HS-5 (cell line): ENCODE measurements around the gene APRT.
"Not testable (repeated sequence)": the region's sequence is repeated elsewhere in the genome, so short reads cannot be mapped to it uniquely, and the experiment has no call there.

ENCODE experiments used
- DNase-seq: peaks from one replicate; pipeline ENCODE4 v3.0.0-alpha.2; 2012; ENCODE audit warnings: low read depth

The APRT gene

DNA sequence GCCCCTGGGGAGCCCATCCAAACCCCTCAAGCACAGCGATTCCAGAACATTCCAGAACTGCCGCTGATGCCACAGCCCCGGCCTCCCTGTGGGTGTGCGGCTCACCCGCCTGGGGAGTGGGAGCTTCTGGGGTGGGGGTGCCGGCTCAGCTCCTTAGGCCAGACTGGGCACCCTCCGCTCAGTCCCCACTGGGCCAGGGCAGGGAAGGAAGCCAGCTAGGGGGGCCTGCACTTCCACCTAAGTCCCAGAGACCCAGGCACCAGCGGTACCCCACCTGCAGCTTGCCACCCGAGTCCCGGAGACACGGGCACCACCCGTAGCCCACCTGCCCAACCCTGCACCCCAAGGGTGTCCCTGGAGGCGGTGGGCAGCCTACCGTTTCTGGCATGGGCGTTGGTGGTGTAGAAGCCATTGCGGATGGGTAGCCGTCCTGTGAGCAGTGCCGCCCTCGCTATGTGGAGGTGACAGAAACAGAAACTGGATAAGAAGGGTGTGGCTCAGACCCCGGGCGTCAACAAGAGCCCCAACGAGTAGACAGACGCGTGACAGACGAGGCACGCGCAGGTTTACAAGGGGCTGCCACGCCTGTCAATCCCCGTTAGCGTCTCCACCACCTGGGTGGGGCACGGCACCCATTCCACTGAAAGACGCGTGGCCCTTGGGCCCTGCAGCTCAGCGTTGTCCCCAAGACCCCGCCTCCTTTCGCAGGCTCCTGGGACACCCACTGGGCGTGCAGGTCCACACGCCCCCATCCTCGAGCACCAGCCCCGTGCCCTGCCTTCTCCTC, 30.0 kb upstream of the APRT start:
- no peak for DNase-seq

DNA sequence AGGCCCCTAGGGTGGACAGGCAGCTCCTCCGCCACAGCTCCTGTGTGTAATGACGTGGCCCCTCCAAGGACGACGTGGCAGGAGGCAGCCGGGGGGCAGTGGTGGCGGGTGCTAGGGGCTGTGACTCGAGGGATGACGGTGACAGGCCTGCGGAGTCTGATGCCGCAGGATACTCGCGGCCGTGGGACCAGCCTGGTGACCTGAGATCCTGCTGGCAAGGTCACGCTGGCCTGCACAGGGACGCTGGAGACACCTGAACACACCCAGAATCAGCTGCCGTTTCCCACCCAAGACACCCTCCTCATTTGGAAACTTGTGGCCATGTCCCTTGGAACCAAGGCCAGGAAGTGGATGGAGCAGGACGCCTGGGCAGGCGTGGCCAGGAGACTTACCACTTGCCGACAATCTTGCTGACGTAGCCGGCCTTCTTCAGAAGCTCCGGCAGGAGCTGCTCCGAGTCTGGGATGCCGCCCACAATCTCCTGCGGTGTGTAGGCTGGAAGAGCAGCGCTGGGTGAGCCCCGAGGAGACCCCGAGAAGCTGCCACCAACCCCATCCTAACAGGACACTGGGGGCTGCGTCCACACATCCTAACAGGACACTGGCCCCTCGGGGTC, 29.0 kb upstream of the APRT start:
- DNase-seq: no peak

DNA sequence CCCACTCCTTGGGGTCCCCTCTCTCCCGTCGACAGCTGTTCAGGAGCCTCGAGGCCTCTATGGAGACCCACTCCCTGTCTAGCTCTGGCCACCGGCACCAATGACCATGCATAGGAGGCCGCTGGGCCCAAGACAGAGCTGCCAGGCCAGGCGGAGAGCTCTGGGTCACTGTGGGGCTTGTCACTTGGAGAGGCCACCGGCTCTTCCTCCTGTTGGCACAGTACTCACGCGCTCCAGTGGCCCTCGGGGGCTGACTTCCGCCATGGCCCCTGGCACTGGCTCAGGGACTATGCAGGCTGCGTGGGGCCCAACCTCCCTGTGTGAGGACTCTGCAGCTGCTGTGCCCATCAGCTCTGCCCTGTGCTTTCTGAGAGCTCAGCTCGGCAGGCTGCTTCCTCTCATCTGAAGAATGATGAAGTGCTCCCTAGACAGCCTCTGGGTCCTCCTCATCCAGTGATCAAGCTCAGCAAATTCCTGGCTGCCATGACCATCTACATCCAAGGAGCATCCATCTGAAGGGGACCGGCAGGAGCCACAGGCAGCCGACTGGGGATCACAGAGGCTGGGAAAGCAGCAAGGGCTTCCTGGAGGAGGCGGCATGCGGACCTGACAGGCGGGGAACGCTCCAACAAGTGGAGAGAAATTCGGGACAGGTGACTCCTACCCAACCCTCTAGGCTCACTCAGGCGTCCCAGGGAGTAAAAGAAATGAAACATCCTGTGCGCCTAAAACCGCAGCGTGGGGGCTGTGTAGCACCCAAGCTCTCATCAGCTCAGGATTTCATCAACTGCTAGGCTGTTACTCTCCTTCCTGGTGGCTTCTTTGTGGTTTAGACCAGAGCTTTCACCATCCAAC, 28.2 kb upstream of the APRT start:
- no peak for DNase-seq

DNA sequence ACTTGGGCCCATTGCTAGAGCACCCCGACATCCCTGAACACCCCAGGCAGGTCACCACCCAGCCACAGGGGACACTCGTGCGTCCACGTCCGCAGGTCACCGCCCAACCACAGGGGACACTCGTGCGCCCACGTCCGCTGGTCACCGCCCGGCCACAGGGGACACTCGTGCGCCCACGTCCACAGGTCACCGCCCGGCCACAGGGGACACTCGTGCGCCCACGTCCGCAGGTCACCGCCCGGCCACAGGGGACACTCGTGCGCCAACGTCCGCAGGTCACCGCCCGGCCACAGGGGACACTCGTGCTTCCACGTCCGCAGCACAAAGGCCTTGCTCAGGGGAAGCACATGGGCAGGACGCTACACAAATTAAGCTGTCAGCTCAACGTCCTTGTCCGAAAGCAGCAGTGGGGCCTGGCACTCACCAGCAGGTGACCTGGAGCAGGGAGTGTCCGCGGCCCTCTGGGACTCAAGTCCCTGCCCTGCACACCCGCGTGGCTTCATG, 27.4 kb upstream of the APRT start:
- DNase-seq: no peak

DNA sequence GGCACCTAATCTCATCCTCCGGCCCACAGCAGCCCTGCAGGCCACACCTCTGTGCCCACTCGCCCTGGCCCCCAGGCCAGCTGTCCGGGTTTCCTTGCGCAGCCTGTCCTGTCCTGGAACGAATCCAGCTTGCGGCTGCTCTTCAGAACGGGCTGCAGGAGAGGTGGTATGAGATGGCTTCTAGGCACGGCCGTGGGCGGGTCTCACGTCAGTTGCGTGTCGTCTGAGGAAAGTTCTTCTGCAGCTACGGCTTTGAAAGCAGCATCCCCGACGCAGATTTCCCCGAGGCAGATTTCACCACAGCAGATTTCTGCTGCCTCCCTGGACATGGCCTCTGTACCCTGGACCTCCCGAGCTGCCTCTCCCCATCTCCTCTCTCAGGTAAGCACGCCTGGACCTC, 26.8 kb upstream of the APRT start:
- DNase-seq: no peak

DNA sequence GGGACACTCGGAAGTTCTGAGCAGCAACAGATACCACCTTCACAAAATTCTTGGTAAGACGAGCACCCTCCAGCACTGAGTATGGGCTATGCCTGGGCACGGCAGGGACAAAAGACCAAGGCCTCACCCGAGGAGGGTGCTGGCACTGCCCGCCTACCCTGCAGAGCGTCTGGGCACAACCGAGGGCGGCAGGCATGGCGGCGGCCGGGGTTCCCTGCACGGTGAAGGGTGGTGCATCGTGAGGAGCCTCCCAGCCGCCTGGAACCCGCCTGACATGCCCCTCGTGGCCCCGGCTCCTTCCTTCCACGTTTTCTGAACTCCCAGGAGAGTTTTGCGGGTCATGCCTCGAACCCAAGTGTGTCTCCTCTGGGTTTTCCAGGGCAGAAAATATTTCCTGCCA, 26.1 kb upstream of the APRT start:
- DNase-seq: no peak

DNA sequence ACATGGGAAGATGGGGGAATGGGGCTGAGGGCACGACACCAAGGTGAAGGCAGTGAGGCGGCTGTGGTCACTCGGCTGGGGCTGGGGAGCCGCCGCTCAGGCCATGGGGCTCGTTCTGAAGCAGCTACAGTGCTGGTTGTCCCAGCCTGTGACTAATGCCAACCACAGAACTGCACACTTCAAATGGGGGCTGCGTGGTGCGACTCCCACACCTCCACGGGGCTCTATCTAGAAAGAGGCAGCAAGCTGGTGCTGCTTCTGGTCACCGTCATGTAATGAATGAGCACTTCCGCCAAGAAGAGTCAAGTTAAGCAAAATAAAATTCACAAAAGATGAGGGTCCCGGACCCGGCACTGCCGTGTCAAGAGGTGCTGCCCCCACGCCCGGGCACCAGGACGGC, 25.1 kb upstream of the APRT start:
- no peak for DNase-seq

DNA sequence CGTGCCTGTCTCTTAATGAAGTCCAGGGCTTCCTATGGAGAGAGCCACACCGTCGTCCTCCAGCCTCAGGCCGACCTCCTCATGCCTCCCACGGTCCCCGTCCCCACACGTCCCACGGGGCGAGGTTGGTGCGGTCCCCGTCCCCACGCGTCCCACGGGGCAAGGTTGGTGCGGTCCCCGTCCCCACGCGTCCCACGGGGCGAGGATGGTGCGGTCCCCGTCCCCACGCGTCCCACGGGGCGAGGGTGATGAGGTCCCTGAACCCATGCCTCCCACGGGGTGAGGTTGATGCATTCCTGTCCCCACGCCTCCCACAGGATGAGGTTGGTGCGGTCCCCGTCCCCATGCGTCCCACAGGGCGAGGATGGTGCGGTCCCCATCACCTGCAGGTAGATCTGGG, 24.1 kb upstream of the APRT start:
- no peak for DNase-seq

DNA sequence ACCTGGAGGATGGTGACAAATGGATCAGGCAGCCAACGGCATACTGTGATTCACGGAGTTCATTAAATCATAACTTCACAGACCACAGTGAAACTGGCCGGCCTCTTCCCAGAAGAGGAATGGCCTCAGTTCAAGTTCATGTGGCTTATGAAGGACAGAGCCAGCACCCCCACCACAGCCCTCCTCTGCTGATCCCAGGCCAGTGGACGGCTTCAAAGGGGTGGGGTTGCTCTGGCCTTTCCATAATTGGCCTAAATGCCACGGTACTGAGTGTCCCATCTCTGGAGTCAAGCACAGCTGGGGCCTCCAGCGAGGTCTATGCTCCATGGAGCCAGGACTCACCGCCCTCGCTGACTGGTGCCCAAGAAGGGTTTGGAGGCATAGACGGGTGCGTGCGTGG, 23.7 kb upstream of the APRT start:
- DNase-seq: no peak

DNA sequence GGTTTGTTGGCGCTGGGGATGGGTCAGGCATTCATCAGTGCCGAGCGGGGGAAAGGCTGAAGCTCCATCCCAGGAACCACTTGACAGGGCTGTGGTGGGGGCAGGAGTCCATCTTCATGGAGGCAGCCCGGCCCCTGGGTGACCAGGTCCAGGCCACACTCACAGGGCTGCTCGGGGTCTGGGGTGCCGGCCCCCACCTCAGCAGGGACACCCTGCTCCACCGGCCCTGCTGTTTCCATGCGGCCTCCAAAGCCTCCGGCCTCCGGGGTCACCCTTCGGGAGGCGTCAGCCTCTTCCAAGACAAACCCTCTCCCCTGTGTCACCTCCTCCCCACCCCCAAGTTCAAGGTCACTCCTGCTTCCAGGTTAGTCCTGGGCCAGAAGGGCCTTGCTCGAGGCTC, 22.9 kb upstream of the APRT start:
- no peak for DNase-seq

DNA sequence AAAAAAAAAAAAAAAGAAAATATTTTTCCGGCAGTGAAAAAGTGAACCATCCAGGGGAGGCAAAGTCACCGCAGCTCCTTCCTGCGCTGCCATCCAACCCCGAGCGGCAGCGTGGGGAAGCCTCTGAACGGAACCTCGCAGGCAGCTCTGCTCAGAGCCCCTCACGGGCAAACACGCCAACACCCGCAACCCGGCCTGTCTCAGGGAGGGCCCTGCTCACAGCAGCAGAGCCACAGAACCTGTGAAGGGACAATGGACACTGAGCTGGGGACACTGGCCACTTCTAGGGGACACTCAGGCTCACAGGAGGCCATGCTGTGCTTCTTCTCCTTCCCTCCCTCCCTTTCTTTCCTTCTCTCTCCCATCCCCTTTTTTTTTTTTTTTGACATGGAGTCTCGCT, 21.4 kb upstream of the APRT start:
- no peak for DNase-seq

DNA sequence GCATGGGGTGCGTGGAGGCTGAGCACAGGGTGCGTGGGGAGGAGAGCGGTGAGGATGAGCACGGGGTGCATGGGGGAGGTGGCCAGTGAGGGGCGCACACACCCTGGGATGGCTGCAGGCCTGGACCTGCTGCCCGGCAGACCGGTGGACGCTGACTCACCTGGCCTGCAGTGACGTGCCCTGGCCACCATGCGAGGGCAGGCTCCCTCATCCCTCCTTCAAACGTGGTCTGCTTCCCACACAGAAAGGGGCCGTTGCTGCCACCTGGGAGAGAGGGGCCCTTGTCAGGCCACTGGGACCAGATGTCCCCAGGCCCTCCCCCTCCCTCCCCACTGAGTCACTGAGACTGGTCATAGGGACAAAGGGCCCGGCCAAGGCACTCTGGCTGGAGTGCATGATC, 20.1 kb upstream of the APRT start:
- DNase-seq: no peak

DNA sequence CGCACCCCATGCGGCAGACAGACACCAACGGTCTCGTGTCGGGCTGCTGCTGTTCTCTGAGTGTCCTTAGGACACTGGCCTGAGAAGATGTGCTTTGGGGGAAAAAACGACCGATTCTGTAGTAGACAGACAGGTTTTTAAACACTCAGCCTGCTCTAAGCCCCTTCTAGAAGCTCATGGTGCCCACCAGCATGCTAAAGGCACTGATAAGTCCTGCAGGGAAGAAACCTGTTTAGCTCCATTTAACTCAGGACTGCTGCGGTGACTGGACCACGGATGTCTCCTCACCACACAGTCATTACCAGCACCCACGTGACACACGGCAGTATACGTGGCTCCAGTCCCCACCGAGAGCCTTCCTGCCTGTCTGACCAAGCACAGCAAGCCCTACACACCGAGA, 19.1 kb upstream of the APRT start:
- no peak for DNase-seq

DNA sequence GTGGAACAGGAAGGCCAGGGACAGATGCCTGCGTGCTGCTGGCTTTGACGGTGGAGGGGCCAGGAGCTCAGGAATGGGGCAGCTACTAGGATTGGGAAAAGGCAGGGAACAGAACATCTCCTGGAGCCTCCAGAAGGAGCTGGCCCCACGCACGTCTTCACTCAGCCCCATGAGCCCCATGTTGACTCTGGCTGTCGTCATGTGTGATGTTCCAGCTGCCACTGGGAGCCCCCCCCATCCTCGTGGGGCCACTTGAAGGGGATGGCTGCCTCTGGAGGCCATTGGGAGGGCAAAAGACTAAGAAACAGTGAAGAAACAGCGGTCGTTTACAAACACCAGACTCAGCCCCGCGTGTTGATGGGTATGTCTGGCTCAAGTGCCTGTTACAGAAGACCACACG, 18.5 kb upstream of the APRT start:
- DNase-seq: no peak

DNA sequence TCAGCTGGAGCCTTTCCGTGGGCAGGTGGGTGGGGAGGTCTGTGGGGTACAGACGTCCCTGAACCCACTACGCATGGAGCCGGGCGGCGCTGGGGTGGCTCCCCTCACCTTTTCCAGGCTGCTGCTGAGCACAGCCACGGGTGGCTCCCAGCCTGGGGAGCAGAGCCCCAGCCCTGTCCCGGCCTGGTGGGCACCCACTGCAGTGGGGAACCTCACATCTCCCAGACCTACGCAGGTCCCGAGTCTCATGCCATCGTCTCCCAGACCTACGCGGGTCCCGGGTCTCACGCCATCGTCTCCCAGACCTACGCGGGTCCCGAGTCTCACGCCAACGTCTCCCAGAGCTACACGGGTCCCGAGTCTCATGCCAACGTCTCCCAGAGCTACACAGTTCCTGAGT, 17.0 kb upstream of the APRT start:
- DNase-seq: no peak

DNA sequence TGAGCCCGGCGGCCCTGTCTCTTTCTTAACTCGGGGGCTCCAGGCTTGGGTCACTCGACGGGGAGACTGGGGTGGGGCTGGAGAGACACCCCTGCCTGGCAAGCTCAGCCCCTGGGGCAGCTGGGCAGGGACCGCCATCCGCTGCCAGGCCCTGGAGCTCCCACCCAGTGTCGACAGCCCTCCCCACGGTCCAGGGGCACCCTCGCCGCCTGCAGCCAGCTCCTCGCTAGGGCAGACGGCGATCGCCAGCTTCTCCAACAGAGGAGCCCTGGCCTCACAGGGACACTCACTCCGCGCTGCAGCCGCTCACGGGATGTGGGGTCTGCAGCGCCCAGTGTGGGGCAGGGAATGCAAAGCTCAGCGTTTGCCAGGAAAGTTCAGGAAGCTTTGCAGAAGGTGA, 16.0 kb upstream of the APRT start:
- DNase-seq: no peak

DNA sequence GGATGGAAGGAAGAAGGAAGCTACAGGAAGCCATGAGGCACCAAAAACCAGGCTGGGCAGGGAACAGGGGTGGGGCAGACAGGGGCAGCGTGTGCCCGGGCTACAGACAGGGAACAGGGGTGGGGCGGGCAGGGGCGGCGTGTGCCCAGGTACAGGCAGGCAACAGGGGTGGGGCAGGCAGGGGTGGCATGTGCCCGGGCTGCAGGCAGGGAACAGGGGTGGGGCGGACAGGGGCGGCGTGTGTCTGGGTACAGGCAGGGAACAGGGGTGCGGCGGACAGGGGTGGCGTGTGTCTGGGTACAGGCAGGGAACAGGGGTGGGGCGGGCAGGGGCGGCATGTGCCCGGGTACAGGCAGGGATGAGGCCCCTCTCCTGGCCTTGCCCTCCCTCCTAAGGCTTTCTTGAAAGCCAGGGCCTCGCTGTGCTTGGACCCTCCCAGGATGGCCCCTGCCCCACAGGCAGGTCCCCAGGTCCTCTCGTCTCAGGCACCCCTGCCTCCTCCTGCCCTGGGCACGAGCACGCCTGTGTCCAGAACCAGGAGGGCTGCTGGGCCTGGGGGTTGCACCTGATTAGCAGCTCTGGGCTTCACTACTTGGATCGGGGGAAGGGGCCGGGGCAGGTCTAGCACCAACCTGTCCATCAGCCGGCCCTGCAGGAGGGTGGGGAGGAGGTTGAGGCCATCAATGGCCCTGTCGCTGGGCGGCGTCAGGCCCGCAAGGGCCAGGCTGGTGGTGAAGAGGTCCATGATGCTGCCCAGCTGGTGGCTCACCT, 14.5 kb upstream of the APRT start:
- DNase-seq: no peak

DNA sequence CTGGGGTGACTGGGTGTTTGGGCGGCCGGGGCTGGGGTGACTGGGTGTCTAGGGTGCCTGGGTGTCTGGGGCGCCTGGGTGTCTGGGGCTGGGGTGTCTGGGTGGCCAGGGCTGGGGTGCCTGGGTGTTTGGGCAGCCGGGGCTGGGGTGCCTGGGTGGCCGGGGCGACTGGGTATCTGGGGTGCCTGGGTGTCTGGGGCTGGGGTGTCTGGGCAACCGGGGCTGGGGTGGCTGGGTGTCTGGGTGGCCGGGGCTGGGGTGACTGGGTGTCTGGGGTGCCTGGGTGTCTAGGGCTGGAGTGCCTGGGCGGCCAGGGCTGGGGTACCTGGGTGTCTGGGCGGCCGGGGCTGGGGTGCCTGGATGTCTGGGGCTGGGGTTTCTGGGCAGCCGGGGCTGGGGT, 13.4 kb upstream of the APRT start:
- no peak for DNase-seq

DNA sequence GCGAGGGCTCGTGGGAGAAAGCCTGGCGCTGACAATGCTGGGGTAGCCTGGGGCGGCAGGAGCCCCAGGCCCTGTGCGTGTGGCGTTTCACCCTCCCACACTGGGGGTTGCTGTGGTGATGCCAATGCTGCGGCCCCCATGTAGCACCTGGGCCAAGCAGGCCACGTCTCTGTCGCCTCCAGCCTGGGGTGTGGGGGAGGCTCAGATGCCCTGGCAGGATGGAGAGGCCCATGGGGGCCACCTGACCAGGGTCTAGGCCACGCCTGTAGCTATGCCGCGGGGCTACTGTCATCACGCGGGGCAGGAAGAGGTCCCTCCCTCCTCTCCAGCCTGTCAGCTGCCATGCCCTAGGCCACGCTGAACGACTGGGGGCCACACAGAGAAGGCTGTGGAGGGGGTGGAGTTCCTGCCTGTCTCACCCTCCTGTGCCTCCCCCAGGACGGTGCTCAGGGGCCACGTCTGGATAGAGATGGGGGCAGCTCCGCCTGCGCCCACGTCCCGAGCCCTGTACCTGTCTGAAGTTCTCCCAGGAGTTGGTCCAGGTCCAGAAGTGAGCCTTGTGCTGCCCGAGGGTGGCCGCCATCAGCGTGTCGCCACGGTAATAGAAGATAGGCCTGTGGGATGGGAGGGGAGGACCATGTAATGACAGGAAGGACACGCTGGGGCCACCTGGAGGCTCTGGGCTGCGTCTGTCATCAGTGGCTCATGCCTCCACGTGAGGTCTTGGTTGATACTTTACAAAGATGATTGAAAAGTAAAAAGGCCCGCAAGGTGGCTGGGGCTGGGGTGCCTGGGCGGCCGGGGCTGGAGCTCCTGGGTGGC, 12.7 kb upstream of the APRT start:
- no peak for DNase-seq

DNA sequence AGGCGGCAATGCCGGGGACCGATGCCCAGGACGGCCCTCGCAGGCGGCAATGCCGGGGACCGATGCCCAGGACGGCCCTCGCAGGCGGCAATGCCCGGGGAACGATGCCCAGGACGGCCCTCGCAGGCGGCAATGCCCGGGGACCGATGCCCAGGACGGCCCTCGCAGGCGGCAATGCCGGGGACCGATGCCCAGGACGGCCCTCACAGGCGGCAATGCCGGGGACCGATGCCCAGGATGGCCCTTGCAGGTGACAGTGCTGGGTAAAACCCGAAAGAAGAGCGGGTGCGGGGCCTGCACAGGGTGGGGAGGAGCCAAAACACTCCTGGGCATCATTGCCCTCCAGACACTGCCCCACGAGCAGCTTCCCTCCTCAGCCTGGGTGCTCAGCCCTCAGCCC, 11.9 kb upstream of the APRT start:
- not testable (repeated sequence) for DNase-seq

DNA sequence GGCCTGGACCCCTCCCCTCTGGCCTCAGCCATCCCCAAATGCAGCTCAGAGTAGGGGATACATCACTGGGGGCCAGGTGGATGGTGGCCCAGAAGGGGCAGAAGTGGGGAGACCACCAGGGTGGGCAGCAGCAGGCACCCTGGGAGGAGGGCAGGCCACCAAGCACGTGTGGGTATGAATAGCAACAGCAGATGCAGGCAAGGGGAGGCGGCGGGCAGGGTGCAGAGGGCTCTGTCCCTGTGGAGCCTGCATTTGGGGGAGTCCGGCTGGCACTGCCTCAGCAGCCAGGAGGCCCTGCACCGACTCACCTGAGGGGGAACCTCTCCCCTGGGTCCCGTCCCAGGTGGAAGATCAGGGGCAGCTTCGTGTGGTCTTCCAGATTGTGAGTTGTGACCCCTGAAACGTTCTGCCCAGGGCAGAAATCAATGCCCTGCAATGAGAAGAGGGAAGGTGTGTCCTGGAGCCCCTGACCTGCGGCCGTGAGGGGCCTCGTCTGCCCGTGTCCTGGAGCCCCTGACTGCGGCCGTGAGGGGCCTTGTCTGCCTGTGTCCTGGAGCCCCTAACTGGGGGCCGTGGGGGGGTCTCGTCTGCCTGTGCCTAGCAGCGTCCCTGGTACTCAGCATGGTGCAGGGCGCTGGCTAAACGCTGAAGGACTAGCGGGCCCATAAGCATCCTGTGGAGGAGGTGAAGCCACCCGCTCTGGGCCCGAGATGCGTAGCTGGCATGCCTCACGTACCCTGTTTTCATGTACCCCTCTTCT, 10.7 kb upstream of the APRT start:
- DNase-seq: no peak
